CD8-positive, alpha-beta memory T cell (primary cell): Measurements from ENCODE around the gene C16orf89. TPM values are rescaled to one million over a fixed set of nuclear protein-coding genes. Genes with fewer than 3 reads are reported as not detected.

Source experiments
- CTCF ChIA-PET: fragments of 350-600 bp; sonication (Branson Sonifier 250); formaldehyde crosslinking; loops from one replicate; lab custom pipeline; 2021; ENCODE audit warnings: antibody characterized with exemption; lab: Charles Lee
- POLR2A ChIA-PET: fragments of 350-600 bp; sonication (Branson Sonifier 250); formaldehyde crosslinking; loops from one replicate; lab custom pipeline; 2021; ENCODE audit warnings: antibody characterized with exemption; lab: Charles Lee
- DNase-seq, 5 donors: peaks; one replicate each; pipeline versions ENCODE4 v3.0.0 to v3.0.0-alpha.2; 2020 to 2022; ENCODE audit warnings: mixed read lengths in 1 of 5
- H3K27ac ChIP-seq: one replicate; pipeline ENCODE4 v1.7.0; 2013; ENCODE audit warnings: low read depth, mild to moderate bottlenecking, low read length, moderate library complexity
- H3K27me3 ChIP-seq: 2 replicates; pipeline ENCODE4 v1.7.0; 2013; ENCODE audit warnings: low read length, mild to moderate bottlenecking; ENCODE audit not compliant: insufficient read depth, poor library complexity, severe bottlenecking
- H3K36me3 ChIP-seq: 2 replicates; pipeline ENCODE4 v1.7.0; 2013; ENCODE audit warnings: mild to moderate bottlenecking, low read length, moderate library complexity; ENCODE audit not compliant: insufficient read depth
- H3K4me1 ChIP-seq: 2 replicates; pipeline ENCODE4 v1.7.0; 2013; ENCODE audit warnings: mild to moderate bottlenecking, low read length, moderate library complexity; ENCODE audit not compliant: insufficient read depth
- H3K4me3 ChIP-seq: 2 replicates; pipeline ENCODE4 v1.7.0; 2013; ENCODE audit warnings: mild to moderate bottlenecking, low read length
- H3K9me3 ChIP-seq: 2 replicates; pipeline ENCODE4 v1.7.0; 2013; ENCODE audit warnings: mild to moderate bottlenecking, low read length
- H3K27ac Mint-ChIP-seq, 8 donors: one replicate each; pipeline ENCODE4 v1.8.0; 2020 to 2021; ENCODE audit warnings: mixed read lengths in 8 of 8, mild to moderate bottlenecking in 6 of 8, inconsistent platforms in 3 of 8, moderate library complexity in 3 of 8
- H3K27me3 Mint-ChIP-seq, 2 donors: one replicate each; pipeline ENCODE4 v1.8.0; 2020 to 2021; ENCODE audit warnings: mixed read lengths in 2 of 2, mild to moderate bottlenecking in 1 of 2, moderate library complexity in 1 of 2
- H3K36me3 Mint-ChIP-seq, 3 donors: one replicate each; pipeline ENCODE4 v1.8.0; 2020 to 2021; ENCODE audit warnings: mixed read lengths in 3 of 3, inconsistent platforms in 1 of 3, mild to moderate bottlenecking in 1 of 3
- H3K4me1 Mint-ChIP-seq, 3 donors: one replicate each; pipeline ENCODE4 v1.8.0; 2020 to 2021; ENCODE audit warnings: mixed read lengths in 3 of 3, inconsistent platforms in 1 of 3, mild to moderate bottlenecking in 1 of 3
- H3K4me3 Mint-ChIP-seq, 7 donors: one replicate each; pipeline ENCODE4 v1.8.0; 2020 to 2021; ENCODE audit warnings: mixed read lengths in 7 of 7, mild to moderate bottlenecking in 6 of 7, moderate library complexity in 4 of 7, inconsistent platforms in 2 of 7
- H3K9me3 Mint-ChIP-seq, 5 donors: one replicate each; pipeline ENCODE4 v1.8.0; 2020 to 2022; ENCODE audit warnings: mixed read lengths in 5 of 5, mild to moderate bottlenecking in 3 of 5, moderate library complexity in 2 of 5, inconsistent platforms in 1 of 5
- polyA plus RNA-seq: library from polyadenylated mRNA; unstranded; fragments of 300-500 nt; fragmentation: Illumina TruSeq; gene quantifications from one replicate; pipeline ENCODE4 v1.2.3, GENCODE V29; 2021
- total RNA-seq, 2 experiments: library from RNA; stranded (reverse); gene quantifications; one replicate each; pipeline ENCODE4 v1.2.3, GENCODE V29; 2021

Gene C16orf89
- total and polyA plus RNA-seq, 3 experiments from 2014 or later = not detected

- ChIA-PET POLR2A (no interaction called here), CTCF (no interaction called here)
- Mint-ChIP-seq H3K36me3 (no peaks in the 10 kb centered on the region), H3K4me3 (no peak overlapping the region), H3K27me3 (peaks cover 13 to 25% of the 10 kb centered on the region in 2 donors), H3K9me3 (no peaks in the 10 kb centered on the region), H3K27ac (no peak overlapping the region), H3K4me1 (no peaks in the 10 kb centered on the region)
- Histone ChIP-seq H3K27me3 (no peaks in the 10 kb centered on the region), H3K4me3 (no peak overlapping the region), H3K9me3 (no peaks in the 10 kb centered on the region), H3K27ac (no peak overlapping the region), H3K4me1 (no peaks in the 10 kb centered on the region), H3K36me3 (no peaks in the 10 kb centered on the region)
- no peak for DNase-seq
Observed at GRCh38 chr16:5011637-5012036, 54.1 kb downstream of the C16orf89 start.

GRCh38 chr16:5010576-5011329, 55.0 kb downstream of the C16orf89 start:
- no peaks in the 10 kb centered on the region for H3K9me3 ChIP-seq
- no peaks in the 10 kb centered on the region for H3K4me1 ChIP-seq
- Mint-ChIP-seq H3K9me3 (no peaks in the 10 kb centered on the region), H3K27ac (peak overlapping the region in 1 of 8 donors; percentile 87), H3K27me3 (peaks cover 11 to 29% of the 10 kb centered on the region in 2 donors), H3K36me3 (no peaks in the 10 kb centered on the region), H3K4me1 (no peaks in the 10 kb centered on the region), H3K4me3 (no peak overlapping the region)
- no peaks in the 10 kb centered on the region for H3K36me3 ChIP-seq
- DNase-seq = no peak
- H3K4me3 ChIP-seq = no peak overlapping the region
- H3K27ac ChIP-seq = no peak overlapping the region
- ChIA-PET POLR2A (interaction anchor here (0.6 kb wide), 1 partner anchor 54 kb away, joined by 7 read pairs; no protein-coding TSS in a partner anchor), CTCF (no interaction called here)
- H3K27me3 ChIP-seq = no peaks in the 10 kb centered on the region

GRCh38 chr16:5008311-5008731, 57.4 kb downstream of the C16orf89 start:
- Mint-ChIP-seq H3K4me1 (no peaks in the 10 kb centered on the region), H3K9me3 (no peaks in the 10 kb centered on the region), H3K4me3 (no peak overlapping the region), H3K27ac (no peak overlapping the region), H3K36me3 (no peaks in the 10 kb centered on the region), H3K27me3 (peaks cover 8 to 38% of the 10 kb centered on the region in 2 donors)
- DNase-seq = no peak
- POLR2A ChIA-PET = no interaction called here
- no peak overlapping the region for H3K27ac ChIP-seq
- H3K4me3 ChIP-seq = no peak overlapping the region
- no peaks in the 10 kb centered on the region for H3K36me3 ChIP-seq
- H3K27me3 ChIP-seq = no peaks in the 10 kb centered on the region
- CTCF ChIA-PET = no interaction called here
- H3K4me1 ChIP-seq = no peaks in the 10 kb centered on the region
- H3K9me3 ChIP-seq = no peaks in the 10 kb centered on the region

GRCh38 chr16:5007256-5007655, 58.5 kb downstream of the C16orf89 start:
- Mint-ChIP-seq H3K27me3 (peaks cover 7 to 34% of the 10 kb centered on the region in 2 donors), H3K4me1 (no peaks in the 10 kb centered on the region), H3K36me3 (no peaks in the 10 kb centered on the region), H3K4me3 (no peak overlapping the region), H3K9me3 (no peaks in the 10 kb centered on the region), H3K27ac (no peak overlapping the region)
- H3K36me3 ChIP-seq = no peaks in the 10 kb centered on the region
- no peak overlapping the region for H3K27ac ChIP-seq
- no peak overlapping the region for H3K4me3 ChIP-seq
- H3K4me1 ChIP-seq = no peaks in the 10 kb centered on the region
- H3K9me3 ChIP-seq = no peaks in the 10 kb centered on the region
- ChIA-PET CTCF (no interaction called here), POLR2A (no interaction called here)
- H3K27me3 ChIP-seq = no peaks in the 10 kb centered on the region
- DNase-seq = no peak

GRCh38 chr16:5006348-5007193, 59.2 kb downstream of the C16orf89 start:
- H3K4me1 Mint-ChIP-seq = no peaks in the 10 kb centered on the region
- no peaks in the 10 kb centered on the region for H3K36me3 Mint-ChIP-seq
- H3K36me3 ChIP-seq = no peaks in the 10 kb centered on the region
- H3K27me3 Mint-ChIP-seq = peaks cover 9 to 29% of the 10 kb centered on the region in 2 donors
- ChIA-PET CTCF (no interaction called here), POLR2A (no interaction called here)
- H3K9me3 Mint-ChIP-seq = no peaks in the 10 kb centered on the region
- no peak for DNase-seq
- no peaks in the 10 kb centered on the region for H3K9me3 ChIP-seq
- no peak overlapping the region for H3K27ac ChIP-seq
- no peak overlapping the region for H3K4me3 Mint-ChIP-seq
- H3K4me3 ChIP-seq = no peak overlapping the region
- H3K4me1 ChIP-seq = no peaks in the 10 kb centered on the region
- H3K27ac Mint-ChIP-seq = no peak overlapping the region
- no peaks in the 10 kb centered on the region for H3K27me3 ChIP-seq

- H3K27me3 Mint-ChIP-seq = peaks cover 9 to 30% of the 10 kb centered on the region in 2 donors
- Histone ChIP-seq H3K4me1 (no peaks in the 10 kb centered on the region), H3K9me3 (no peaks in the 10 kb centered on the region), H3K27ac (no peak overlapping the region), H3K27me3 (no peaks in the 10 kb centered on the region), H3K4me3 (no peak overlapping the region), H3K36me3 (no peaks in the 10 kb centered on the region)
- DNase-seq = no peak
- no peaks in the 10 kb centered on the region for H3K4me1 Mint-ChIP-seq
- H3K27ac Mint-ChIP-seq = no peak overlapping the region
- ChIA-PET POLR2A (no interaction called here), CTCF (no interaction called here)
- no peaks in the 10 kb centered on the region for H3K36me3 Mint-ChIP-seq
- H3K9me3 Mint-ChIP-seq = no peaks in the 10 kb centered on the region
- no peak overlapping the region for H3K4me3 Mint-ChIP-seq
Observed at GRCh38 chr16:5005916-5006315, 59.8 kb downstream of the C16orf89 start.

- H3K9me3 ChIP-seq = no peaks in the 10 kb centered on the region
Observed at GRCh38 chr16:5004311-5004710, 61.4 kb downstream of the C16orf89 start.

GRCh38 chr16:5003828-5004227, 61.9 kb downstream of the C16orf89 start:
- Histone ChIP-seq H3K27ac (no peak overlapping the region), H3K27me3 (no peaks in the 10 kb centered on the region), H3K36me3 (no peaks in the 10 kb centered on the region), H3K4me1 (no peaks in the 10 kb centered on the region), H3K9me3 (no peaks in the 10 kb centered on the region), H3K4me3 (no peak overlapping the region)
- H3K9me3 Mint-ChIP-seq = no peaks in the 10 kb centered on the region
- DNase-seq = no peak
- no peak overlapping the region for H3K4me3 Mint-ChIP-seq
- POLR2A ChIA-PET = no interaction called here
- peaks cover 5 to 20% of the 10 kb centered on the region in 2 donors for H3K27me3 Mint-ChIP-seq
- no peaks in the 10 kb centered on the region for H3K4me1 Mint-ChIP-seq
- H3K36me3 Mint-ChIP-seq = no peaks in the 10 kb centered on the region
- H3K27ac Mint-ChIP-seq = peak overlapping the region in 2 of 8 donors; percentile 33 to 48
- CTCF ChIA-PET = no interaction called here

More at GRCh38 chr16:5004311-5004710, 61.4 kb downstream of the C16orf89 start:
- Mint-ChIP-seq H3K27me3 (peaks cover 5 to 21% of the 10 kb centered on the region in 2 donors), H3K4me1 (no peaks in the 10 kb centered on the region), H3K9me3 (no peaks in the 10 kb centered on the region), H3K27ac (no peak overlapping the region), H3K36me3 (no peaks in the 10 kb centered on the region), H3K4me3 (no peak overlapping the region)
- H3K4me3 ChIP-seq = no peak overlapping the region
- DNase-seq = no peak
- H3K36me3 ChIP-seq = no peaks in the 10 kb centered on the region
- H3K27me3 ChIP-seq = no peaks in the 10 kb centered on the region
- H3K27ac ChIP-seq = no peak overlapping the region
- POLR2A ChIA-PET = no interaction called here
- CTCF ChIA-PET = no interaction called here
- no peaks in the 10 kb centered on the region for H3K4me1 ChIP-seq
